HepG2 (cell line): Measurements from ENCODE around the gene HPD. TPM values are rescaled to one million over a fixed set of nuclear protein-coding genes. Genes with fewer than 3 reads are reported as not detected.
A peak's percentile ranks its signal among the peaks of the same experiment; 100 is the strongest.

Experiments used
- CENPX ChIP-seq: sonication (generic); formaldehyde crosslinking; IDR thresholded peaks from 2 replicates; pipeline ENCODE4 v1.9.0; 2021; ENCODE audit warnings: mild to moderate bottlenecking, missing genetic modification reagents, moderate library complexity
- GABPB1 ChIP-seq: IDR thresholded peaks from 2 replicates; pipeline ENCODE4 v1.6.1; 2016; ENCODE audit warnings: mild to moderate bottlenecking, missing genetic modification reagents, moderate library complexity, missing compliant biosample characterization
- IRF1 ChIP-seq: sonication (generic); formaldehyde crosslinking; IDR thresholded peaks from 2 replicates; pipeline ENCODE4 v1.4.0; 2020; ENCODE audit warnings: low read depth, mild to moderate bottlenecking, missing genetic modification reagents
- LBX2 ChIP-seq: sonication (generic); formaldehyde crosslinking; IDR thresholded peaks from 2 replicates; pipeline ENCODE4 v1.5.0; 2020; ENCODE audit warnings: missing genetic modification reagents, mild to moderate bottlenecking, borderline replicate concordance
- NCOA5 ChIP-seq: sonication (generic); formaldehyde crosslinking; IDR thresholded peaks from 2 replicates; pipeline ENCODE4 v1.4.0; 2020; ENCODE audit warnings: missing genetic modification reagents
- PAF1 ChIP-seq: IDR thresholded peaks from 2 replicates; pipeline ENCODE4 v1.6.1; 2016; ENCODE audit warnings: missing genetic modification reagents, missing compliant biosample characterization
- RAD21 ChIP-seq: fragments of 450-650 bp; formaldehyde crosslinking; IDR thresholded peaks from 2 replicates; pipeline ENCODE4 v1.5.0; 2020; ENCODE audit warnings: mild to moderate bottlenecking
- SIN3A ChIP-seq: IDR thresholded peaks from 2 replicates; pipeline ENCODE4 v1.6.1; 2011; ENCODE audit warnings: low read depth, mild to moderate bottlenecking, control low read depth, low read length, borderline replicate concordance
- TFDP1 ChIP-seq: IDR thresholded peaks from 2 replicates; pipeline ENCODE4 v1.6.1; 2016; ENCODE audit warnings: missing compliant biosample characterization, missing genetic modification reagents, borderline replicate concordance
- THYN1 ChIP-seq: sonication (generic); formaldehyde crosslinking; IDR thresholded peaks from 2 replicates; pipeline ENCODE4 v1.8.1; 2023; ENCODE audit warnings: low read depth, mild to moderate bottlenecking, moderate library complexity, missing genetic modification reagents, borderline replicate concordance
- TOPORS ChIP-seq: sonication (generic); formaldehyde crosslinking; IDR thresholded peaks from 2 replicates; pipeline ENCODE4 v1.8.0; 2023; ENCODE audit warnings: mild to moderate bottlenecking, missing genetic modification reagents
- XBP1 ChIP-seq: sonication (generic); formaldehyde crosslinking; IDR thresholded peaks from 2 replicates; pipeline ENCODE4 v1.5.0; 2020; ENCODE audit warnings: missing genetic modification reagents
- ZBTB3 ChIP-seq: sonication (generic); formaldehyde crosslinking; IDR thresholded peaks from 2 replicates; pipeline ENCODE4 v1.4.0; 2020; ENCODE audit warnings: low read depth, mild to moderate bottlenecking, moderate library complexity, missing genetic modification reagents, borderline replicate concordance
- ZC3H13 ChIP-seq: sonication (generic); formaldehyde crosslinking; IDR thresholded peaks from 2 replicates; pipeline ENCODE4 v1.8.1; 2023; ENCODE audit warnings: mild to moderate bottlenecking, missing genetic modification reagents, moderate library complexity
- ZNF275 ChIP-seq: sonication (generic); formaldehyde crosslinking; IDR thresholded peaks from 2 replicates; pipeline ENCODE4 v1.8.0; 2022; ENCODE audit warnings: missing genetic modification reagents, mild to moderate bottlenecking, inconsistent platforms, borderline replicate concordance
- ZNF329 ChIP-seq: sonication (generic); formaldehyde crosslinking; IDR thresholded peaks from 2 replicates; pipeline ENCODE4 v1.9.0; 2021; ENCODE audit warnings: low read depth, mild to moderate bottlenecking, missing genetic modification reagents
- ZNF354B ChIP-seq: sonication (generic); formaldehyde crosslinking; IDR thresholded peaks from 2 replicates; pipeline ENCODE4 v1.8.0; 2022; ENCODE audit warnings: mild to moderate bottlenecking, missing genetic modification reagents
- ZNF552 ChIP-seq: sonication (generic); formaldehyde crosslinking; IDR thresholded peaks from 2 replicates; pipeline ENCODE4 v1.9.0; 2022; ENCODE audit warnings: missing genetic modification reagents, mild to moderate bottlenecking, borderline replicate concordance
- ZNF740 ChIP-seq: sonication (generic); formaldehyde crosslinking; IDR thresholded peaks from 2 replicates; pipeline ENCODE4 v1.4.0; 2020; ENCODE audit warnings: missing genetic modification reagents
- ZNF746 ChIP-seq: sonication (generic); formaldehyde crosslinking; IDR thresholded peaks from 2 replicates; pipeline ENCODE4 v1.8.0; 2022; ENCODE audit warnings: mild to moderate bottlenecking, missing genetic modification reagents
- ZNF768 ChIP-seq: sonication (generic); formaldehyde crosslinking; IDR thresholded peaks from 2 replicates; pipeline ENCODE4 v1.4.0; 2020; ENCODE audit warnings: missing genetic modification reagents
- polyA plus RNA-seq, 8 experiments: library from polyadenylated mRNA; depleted of rRNA in 3 of 8; stranded (reverse) in 7 of 8; unstranded in 1 of 8; fragments of >200 nt; fragmentation: Illumina TruSeq in 4 of 8; extraction: Trizol in 4 of 8; gene quantifications; 2 replicates each; pipeline versions ENCODE4 v1.2.1 to v1.2.3, GENCODE V29; 2011 to 2016; ENCODE audit warnings: low read depth in 4 of 8, missing spikeins in 1 of 8, mixed read lengths in 1 of 8; ENCODE audit not compliant: insufficient read depth in 1 of 8
- total RNA-seq, 5 experiments: library from RNA; depleted of rRNA; stranded (reverse); fragments of >200 nt; fragmentation: Illumina TruSeq; extraction: Trizol; gene quantifications; 2 replicates each; pipeline ENCODE4 v1.2.3, GENCODE V29; 2016; ENCODE audit warnings: low read depth in 1 of 5
- TF ChIP-seq, protein P1 (sequence below): sonication (generic); formaldehyde crosslinking; IDR thresholded peaks from 2 replicates; pipeline ENCODE4 v1.5.0; 2020; ENCODE audit warnings: missing genetic modification reagents

HPD gene
- total and polyA plus RNA-seq, 2 of the 13 experiments (the other 11 are each of a cell fraction or from before 2014, with no cell fraction given) = 120 to 195 TPM

DNA sequence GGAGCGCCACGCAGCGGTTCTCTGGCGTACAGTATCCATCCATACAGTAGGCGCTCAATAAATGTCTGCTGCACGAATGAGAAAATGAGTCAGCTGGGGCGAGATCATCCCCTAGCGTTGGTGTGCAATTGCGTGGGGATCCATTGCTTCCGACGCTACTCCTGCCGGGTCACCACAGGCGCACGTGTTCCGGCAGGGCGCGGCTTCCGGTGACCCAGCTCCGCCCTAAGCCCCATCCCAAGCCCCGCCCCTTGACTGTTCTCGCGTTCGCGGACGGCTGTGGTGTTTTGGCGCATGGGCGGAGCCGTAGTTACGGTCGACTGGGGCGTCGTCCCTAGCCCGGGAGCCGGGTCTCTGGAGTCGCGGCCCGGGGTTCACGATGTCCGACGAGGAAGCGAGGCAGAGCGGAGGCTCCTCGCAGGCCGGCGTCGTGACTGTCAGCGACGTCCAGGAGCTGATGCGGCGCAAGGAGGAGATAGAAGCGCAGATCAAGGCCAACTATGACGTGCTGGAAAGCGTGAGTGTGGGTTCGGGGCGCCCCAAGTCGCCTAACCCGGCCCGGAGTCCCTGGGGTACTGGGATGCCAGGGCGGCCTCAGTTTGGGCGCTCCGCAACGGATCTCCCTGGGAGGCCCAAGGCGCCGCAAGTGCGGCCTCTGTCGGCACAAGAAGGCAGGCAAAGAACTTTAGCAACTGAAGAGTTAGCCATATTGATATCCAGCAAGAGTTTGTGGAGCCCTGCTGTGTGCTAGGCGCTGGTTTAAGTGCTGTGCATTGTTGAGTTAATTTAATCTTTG lies 30.0 kb upstream of the HPD start, which contains the start of gene PSMD9 (continued):
- no peak for TF ChIP-seq PAF1 (CRISPR knock-in tag)
- TF ChIP-seq SIN3A = peak; percentile 90
- TF ChIP-seq, protein P1, sequence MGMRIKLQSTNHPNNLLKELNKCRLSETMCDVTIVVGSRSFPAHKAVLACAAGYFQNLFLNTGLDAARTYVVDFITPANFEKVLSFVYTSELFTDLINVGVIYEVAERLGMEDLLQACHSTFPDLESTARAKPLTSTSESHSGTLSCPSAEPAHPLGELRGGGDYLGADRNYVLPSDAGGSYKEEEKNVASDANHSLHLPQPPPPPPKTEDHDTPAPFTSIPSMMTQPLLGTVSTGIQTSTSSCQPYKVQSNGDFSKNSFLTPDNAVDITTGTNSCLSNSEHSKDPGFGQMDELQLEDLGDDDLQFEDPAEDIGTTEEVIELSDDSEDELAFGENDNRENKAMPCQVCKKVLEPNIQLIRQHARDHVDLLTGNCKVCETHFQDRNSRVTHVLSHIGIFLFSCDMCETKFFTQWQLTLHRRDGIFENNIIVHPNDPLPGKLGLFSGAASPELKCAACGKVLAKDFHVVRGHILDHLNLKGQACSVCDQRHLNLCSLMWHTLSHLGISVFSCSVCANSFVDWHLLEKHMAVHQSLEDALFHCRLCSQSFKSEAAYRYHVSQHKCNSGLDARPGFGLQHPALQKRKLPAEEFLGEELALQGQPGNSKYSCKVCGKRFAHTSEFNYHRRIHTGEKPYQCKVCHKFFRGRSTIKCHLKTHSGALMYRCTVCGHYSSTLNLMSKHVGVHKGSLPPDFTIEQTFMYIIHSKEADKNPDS (CRISPR knock-in tag) = peak; percentile 87; the same call in 1 of the 2 replicates
- TF ChIP-seq GABPB1 (CRISPR knock-in tag) = peak; percentile 99
- no peak for TF ChIP-seq CENPX (CRISPR knock-in tag)
- peak; percentile 86 for TF ChIP-seq ZBTB3 (CRISPR knock-in tag)
- no peak for TF ChIP-seq ZNF552 (CRISPR knock-in tag)
- no peak for TF ChIP-seq NCOA5
- no peak; the same call in none of the 2 replicates for TF ChIP-seq LBX2 (CRISPR knock-in tag)
- TF ChIP-seq ZNF746 (CRISPR knock-in tag) = 0 out of 2 replicates have a peak, but pooled peaks have one; percentile 43
- no peak for TF ChIP-seq XBP1
- peak; percentile 95 for TF ChIP-seq ZNF354B
- TF ChIP-seq ZNF740 (CRISPR knock-in tag) = no peak
- peak; percentile 44; the same call in 1 of the 2 replicates for TF ChIP-seq ZNF275 (CRISPR knock-in tag)
- TF ChIP-seq THYN1 (CRISPR knock-in tag) = no peak
- TF ChIP-seq RAD21 (CRISPR knock-in tag) = peak; percentile 83
- TF ChIP-seq TFDP1 (CRISPR knock-in tag) = peak; percentile 76; the same call in 1 of the 2 replicates
- TF ChIP-seq ZNF768 (CRISPR knock-in tag) = peak; percentile 79; the same call in 1 of the 2 replicates
- TF ChIP-seq IRF1 (CRISPR knock-in tag) = 0 out of 2 replicates have a peak, but pooled peaks have one; percentile 9
- TF ChIP-seq ZNF329 (CRISPR knock-in tag) = no peak
- TF ChIP-seq ZC3H13 (CRISPR knock-in tag) = peak; percentile 97
- peak; percentile 97 for TF ChIP-seq TOPORS (CRISPR knock-in tag)
